Activated CD4-positive, alpha-beta T cell treated with anti-CD3 and anti-CD28 coated beads, Interleukin-10, Interleukin-2, amounts not matched to agents 100 ng/mL and 50 ng/mL, durations not matched to agents 16 hours and 8 hours (primary cell): ENCODE data around the gene EMD.
A peak's percentile ranks its signal among the peaks of the same experiment; 100 is the strongest.

ENCODE experiments used
- DNase-seq: peaks from one replicate; pipeline ENCODE4 v3.0.0-alpha.2; 2020

The EMD gene

GRCh38 chrX:154426916-154427770 is 48.0 kb downstream of the EMD start:
- no peak for DNase-seq

GRCh38 chrX:154428176-154429171 is 49.4 kb downstream of the EMD start, which contains the start of gene ATP6AP1:
TSS of gene ATP6AP1 (plus strand) at chrX:154428677. CDS start at chrX:154428693, 16 bp downstream.
- peak; percentile 95 for DNase-seq

DNA sequence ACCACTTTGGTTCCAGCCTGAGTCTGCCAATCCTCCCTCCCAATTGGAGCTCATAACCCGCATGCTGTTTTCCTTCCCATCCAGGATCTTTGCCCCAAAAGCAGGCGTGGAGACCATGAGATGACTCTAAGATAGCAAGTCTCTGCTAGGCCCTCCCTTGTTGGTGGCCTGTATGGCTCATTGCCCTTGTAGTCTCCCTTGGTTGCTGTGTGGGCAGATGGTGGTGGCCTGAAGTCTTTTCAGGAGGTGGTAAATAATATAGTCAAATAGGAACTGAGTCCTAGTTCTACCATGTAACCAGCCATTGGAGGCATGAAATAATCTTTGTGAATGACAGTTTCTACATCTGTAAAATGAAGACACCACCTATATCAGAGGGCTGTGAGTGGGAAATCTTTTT is 50.6 kb downstream of the EMD start:
- DNase-seq, result no peak

GRCh38 chrX:154430479-154430878 is 51.4 kb downstream of the EMD start:
- DNase-seq, result no peak

DNA sequence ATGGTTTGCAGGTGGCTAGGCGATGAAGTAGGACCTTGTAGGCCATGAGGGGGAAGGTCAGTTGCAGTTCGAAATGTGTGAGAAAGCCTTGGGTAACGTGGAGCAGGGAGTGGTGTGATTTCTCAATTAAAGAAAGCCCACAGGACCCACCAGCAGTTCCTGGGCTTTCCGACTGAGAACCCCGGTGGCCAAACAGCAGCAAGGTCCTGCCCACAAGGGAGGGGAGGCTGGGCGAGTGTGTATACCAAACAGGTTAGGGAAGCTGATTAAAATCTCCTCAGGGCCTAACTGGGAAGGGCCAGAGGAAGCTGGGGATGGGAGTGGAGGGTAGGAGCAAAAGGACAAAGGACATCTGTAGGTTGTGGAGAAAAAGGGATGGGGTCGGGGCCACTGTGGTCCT is 51.8 kb downstream of the EMD start:
- no peak for DNase-seq
